CD4-positive, alpha-beta T cell treated with Interleukin-6 at 100 ng/mL for 8 hours (primary cell): Measurements from ENCODE around the gene EHMT1.
"Not testable (repeated sequence)": the region's sequence is repeated elsewhere in the genome, so short reads cannot be mapped to it uniquely, and the experiment has no call there.

ENCODE experiments used
- DNase-seq: peaks from one replicate; pipeline ENCODE4 v3.0.0-alpha.2; 2020; ENCODE audit warnings: mixed read lengths, low spot score

The EHMT1 gene

GRCh38 chr9:137720571-137721110 is 101.8 kb downstream of the EHMT1 start:
- no peak for DNase-seq

GRCh38 chr9:137721479-137721878 is 102.7 kb downstream of the EHMT1 start:
- DNase-seq: no peak

- DNase-seq: no peak
These were observed 103.1 kb downstream of the EHMT1 start for GRCh38 chr9:137721899-137722298.

- DNase-seq: no peak
These were observed 103.7 kb downstream of the EHMT1 start for GRCh38 chr9:137722481-137722880.

- DNase-seq: peak; percentile 29
These were observed 104.6 kb downstream of the EHMT1 start for GRCh38 chr9:137723356-137723755.

- DNase-seq: no peak
These were observed 105.1 kb downstream of the EHMT1 start for GRCh38 chr9:137723783-137724445.

- DNase-seq: no peak
These were observed 106.0 kb downstream of the EHMT1 start for GRCh38 chr9:137724818-137725240.

- DNase-seq: no peak
These were observed 106.8 kb downstream of the EHMT1 start for GRCh38 chr9:137725598-137725997.

GRCh38 chr9:137726336-137726735 is 107.5 kb downstream of the EHMT1 start:
- not testable (repeated sequence) for DNase-seq

GRCh38 chr9:137726764-137727163 is 108.0 kb downstream of the EHMT1 start:
- DNase-seq: no peak

GRCh38 chr9:137727716-137728115 is 108.9 kb downstream of the EHMT1 start:
- DNase-seq: no peak

GRCh38 chr9:137728444-137729311 is 109.9 kb downstream of the EHMT1 start:
- no peak for DNase-seq

- no peak for DNase-seq
These were observed 112.6 kb downstream of the EHMT1 start for GRCh38 chr9:137731216-137731946.

GRCh38 chr9:137731947-137732813 is 113.4 kb downstream of the EHMT1 start:
- no peak for DNase-seq

- no peak for DNase-seq
These were observed 114.6 kb downstream of the EHMT1 start for GRCh38 chr9:137733429-137733828.

- DNase-seq: no peak
These were observed 115.4 kb downstream of the EHMT1 start for GRCh38 chr9:137734181-137734580.

- not testable (repeated sequence) for DNase-seq
These were observed 119.4 kb downstream of the EHMT1 start for GRCh38 chr9:137738182-137738696.

- no peak for DNase-seq
These were observed 119.9 kb downstream of the EHMT1 start for GRCh38 chr9:137738703-137739102.

GRCh38 chr9:137739371-137740309 is 120.8 kb downstream of the EHMT1 start:
- DNase-seq: no peak

- DNase-seq: no peak
These were observed 121.5 kb downstream of the EHMT1 start for GRCh38 chr9:137740312-137740711.
